OCI-LY1 (cell line): ENCODE data around the gene ZMIZ1.

Source experiments
- H2AFZ ChIP-seq: fragments of 200-600 bp; sonication (generic), shearing (Covaris generic); 2 replicates; pipeline ENCODE4 v1.6.0; 2014; ENCODE audit warnings: antibody characterized with exemption, mild to moderate bottlenecking, low read length
- H3F3A ChIP-seq: fragments of 200-600 bp; sonication (generic), shearing (Covaris generic); 2 replicates; pipeline ENCODE4 v1.6.0; 2014; ENCODE audit warnings: mild to moderate bottlenecking, antibody characterized with exemption, low read length, moderate library complexity; ENCODE audit not compliant: insufficient read depth
- H3K27ac ChIP-seq: fragments of 200-600 bp; sonication (generic); 2 replicates; pipeline ENCODE4 v1.5.1; 2014; ENCODE audit warnings: low read length, mixed run types, mild to moderate bottlenecking, low read depth; ENCODE audit not compliant: poor library complexity, severe bottlenecking
- H3K27me3 ChIP-seq: fragments of 200-600 bp; sonication (generic); 2 replicates; pipeline ENCODE4 v1.6.0; 2014; ENCODE audit warnings: antibody characterized with exemption, mild to moderate bottlenecking, low read length, moderate library complexity; ENCODE audit not compliant: insufficient read depth
- H3K36me3 ChIP-seq: fragments of 200-600 bp; sonication (generic); 2 replicates; pipeline ENCODE4 v1.6.1; 2014; ENCODE audit warnings: mild to moderate bottlenecking, antibody characterized with exemption, low read length, moderate library complexity, mixed read lengths; ENCODE audit not compliant: insufficient read depth
- H3K4me1 ChIP-seq: fragments of 200-600 bp; sonication (generic); 2 replicates; pipeline ENCODE4 v1.5.1; 2014; ENCODE audit warnings: mild to moderate bottlenecking, low read length, moderate library complexity; ENCODE audit not compliant: insufficient read depth, severe bottlenecking
- H3K4me2 ChIP-seq: fragments of 200-600 bp; sonication (generic), shearing (Covaris generic); 2 replicates; pipeline ENCODE4 v1.6.1; 2014; ENCODE audit warnings: low read length
- H3K4me3 ChIP-seq: fragments of 200-600 bp; sonication (generic); 2 replicates; pipeline ENCODE4 v1.5.1; 2014; ENCODE audit warnings: low read length, low read depth, mild to moderate bottlenecking, mixed read lengths; ENCODE audit not compliant: poor library complexity, severe bottlenecking
- H3K79me2 ChIP-seq: fragments of 200-600 bp; shearing (Covaris generic); 2 replicates; pipeline ENCODE4 v1.6.1; 2016; ENCODE audit warnings: mixed run types, low read length, mixed read lengths; ENCODE audit not compliant: insufficient read depth
- H3K9ac ChIP-seq: fragments of 200-600 bp; sonication (generic), shearing (Covaris generic); 2 replicates; pipeline ENCODE4 v1.6.1; 2014; ENCODE audit warnings: mild to moderate bottlenecking, low read length, mixed read lengths
- H3K9me2 ChIP-seq: fragments of 200-600 bp; sonication (generic), shearing (Covaris generic); 2 replicates; pipeline ENCODE4 v1.6.1; 2014; ENCODE audit warnings: low read depth, mild to moderate bottlenecking, low read length, mixed read lengths
- H3K9me3 ChIP-seq: fragments of 200-600 bp; shearing (Covaris generic); 2 replicates; pipeline ENCODE4 v1.6.1; 2014; ENCODE audit warnings: low read length, mixed read lengths
- H4K20me1 ChIP-seq: fragments of 200-600 bp; sonication (generic), shearing (Covaris generic); 2 replicates; pipeline ENCODE4 v1.6.0; 2016; ENCODE audit warnings: mild to moderate bottlenecking, low read length; ENCODE audit not compliant: insufficient read depth
- EZH2 ChIP-seq: fragments of 200-600 bp; sonication (generic), shearing (Covaris generic); IDR thresholded peaks from 2 replicates; pipeline ENCODE4 v1.8.0; 2017; ENCODE audit warnings: borderline replicate concordance, mixed run types, mild to moderate bottlenecking, antibody characterized with exemption, low read length, moderate library complexity, mixed read lengths
- TF ChIP-seq, protein P1 (sequence below): fragments of 200-600 bp; sonication (generic), shearing (Covaris generic); IDR thresholded peaks from 2 replicates; pipeline ENCODE4 v1.5.1; 2017; ENCODE audit warnings: mild to moderate bottlenecking, antibody characterized with exemption, low read length, moderate library complexity, mixed read lengths

ZMIZ1 gene

GRCh38 chr10:79247373-79248137 lies 178.8 kb downstream of the ZMIZ1 start:
- H3K4me2 ChIP-seq, result no peak overlapping the region
- no peaks in the 10 kb centered on the region for H3F3A ChIP-seq
- TF ChIP-seq, protein P1, sequence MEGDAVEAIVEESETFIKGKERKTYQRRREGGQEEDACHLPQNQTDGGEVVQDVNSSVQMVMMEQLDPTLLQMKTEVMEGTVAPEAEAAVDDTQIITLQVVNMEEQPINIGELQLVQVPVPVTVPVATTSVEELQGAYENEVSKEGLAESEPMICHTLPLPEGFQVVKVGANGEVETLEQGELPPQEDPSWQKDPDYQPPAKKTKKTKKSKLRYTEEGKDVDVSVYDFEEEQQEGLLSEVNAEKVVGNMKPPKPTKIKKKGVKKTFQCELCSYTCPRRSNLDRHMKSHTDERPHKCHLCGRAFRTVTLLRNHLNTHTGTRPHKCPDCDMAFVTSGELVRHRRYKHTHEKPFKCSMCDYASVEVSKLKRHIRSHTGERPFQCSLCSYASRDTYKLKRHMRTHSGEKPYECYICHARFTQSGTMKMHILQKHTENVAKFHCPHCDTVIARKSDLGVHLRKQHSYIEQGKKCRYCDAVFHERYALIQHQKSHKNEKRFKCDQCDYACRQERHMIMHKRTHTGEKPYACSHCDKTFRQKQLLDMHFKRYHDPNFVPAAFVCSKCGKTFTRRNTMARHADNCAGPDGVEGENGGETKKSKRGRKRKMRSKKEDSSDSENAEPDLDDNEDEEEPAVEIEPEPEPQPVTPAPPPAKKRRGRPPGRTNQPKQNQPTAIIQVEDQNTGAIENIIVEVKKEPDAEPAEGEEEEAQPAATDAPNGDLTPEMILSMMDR, result no peak
- no peak for TF ChIP-seq EZH2
- no peaks in the 10 kb centered on the region for H3K9me2 ChIP-seq
- H2AFZ ChIP-seq, result no peak overlapping the region
- H3K36me3 ChIP-seq, result no peaks in the 10 kb centered on the region
- no peak overlapping the region for H3K27ac ChIP-seq
- H3K9me3 ChIP-seq, result no peaks in the 10 kb centered on the region
- H3K79me2 ChIP-seq, result no peaks in the 10 kb centered on the region
- 0 out of 2 replicates have a peak, but pooled peaks cover 3% of the 10 kb centered on the region for H3K27me3 ChIP-seq
- no peaks in the 10 kb centered on the region for H3K4me1 ChIP-seq
- H3K4me3 ChIP-seq, result no peak overlapping the region
- H4K20me1 ChIP-seq, result no peaks in the 10 kb centered on the region
- no peak overlapping the region for H3K9ac ChIP-seq

DNA sequence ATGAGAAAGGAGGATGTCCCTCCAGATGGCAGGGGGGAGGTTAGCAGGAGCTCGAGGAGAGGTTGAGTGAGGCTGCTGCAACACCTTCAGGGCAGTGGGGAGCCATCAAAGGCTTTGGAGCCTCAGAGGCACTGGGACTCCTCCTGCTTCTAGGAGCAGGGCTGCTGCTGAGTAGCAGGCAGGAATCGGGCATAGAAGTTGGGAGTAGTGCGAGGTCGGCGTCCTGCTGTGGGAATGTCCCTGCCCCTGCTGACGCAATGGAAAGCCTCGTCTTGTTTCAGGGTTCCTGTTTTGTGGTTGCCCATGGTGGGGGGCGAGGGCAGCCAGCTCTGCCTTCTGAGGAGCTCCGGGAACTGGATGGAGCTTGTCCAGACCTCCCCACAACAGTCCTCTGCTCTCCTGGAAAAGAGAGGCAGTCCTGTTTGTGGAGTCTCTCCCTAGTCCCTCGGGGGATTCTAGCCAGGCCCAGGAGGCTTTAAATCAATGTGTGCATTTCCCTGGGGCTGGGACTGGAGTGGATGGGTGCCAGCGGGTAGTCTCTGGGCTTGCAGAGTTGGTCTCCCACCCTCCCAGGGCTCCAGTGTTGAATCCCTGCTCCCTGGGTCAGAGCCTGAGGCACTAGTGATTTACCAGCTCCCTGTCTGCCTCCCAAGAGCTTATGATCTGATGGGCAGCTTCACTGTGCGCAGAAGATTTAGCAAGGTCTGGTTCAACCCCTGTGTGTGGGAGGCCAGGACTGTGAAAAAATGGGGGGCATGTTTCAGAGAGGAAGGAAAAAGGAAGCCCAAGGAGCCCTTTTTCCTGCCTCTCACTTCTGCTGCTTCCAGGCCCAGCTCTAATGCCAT lies 179.8 kb downstream of the ZMIZ1 start:
- no peak for TF ChIP-seq EZH2
- TF ChIP-seq, protein P1, result no peak
- Histone ChIP-seq H4K20me1 (no peaks in the 10 kb centered on the region), H3K79me2 (no peaks in the 10 kb centered on the region), H3K27ac (no peak overlapping the region), H3F3A (no peaks in the 10 kb centered on the region), H3K36me3 (no peaks in the 10 kb centered on the region), H3K4me3 (no peak overlapping the region), H3K9me2 (no peaks in the 10 kb centered on the region), H3K9me3 (no peaks in the 10 kb centered on the region), H3K9ac (no peak overlapping the region), H3K4me2 (no peak overlapping the region), H3K27me3 (0 out of 2 replicates have a peak, but pooled peaks cover 8% of the 10 kb centered on the region), H3K4me1 (no peaks in the 10 kb centered on the region), H2AFZ (no peak overlapping the region)

DNA sequence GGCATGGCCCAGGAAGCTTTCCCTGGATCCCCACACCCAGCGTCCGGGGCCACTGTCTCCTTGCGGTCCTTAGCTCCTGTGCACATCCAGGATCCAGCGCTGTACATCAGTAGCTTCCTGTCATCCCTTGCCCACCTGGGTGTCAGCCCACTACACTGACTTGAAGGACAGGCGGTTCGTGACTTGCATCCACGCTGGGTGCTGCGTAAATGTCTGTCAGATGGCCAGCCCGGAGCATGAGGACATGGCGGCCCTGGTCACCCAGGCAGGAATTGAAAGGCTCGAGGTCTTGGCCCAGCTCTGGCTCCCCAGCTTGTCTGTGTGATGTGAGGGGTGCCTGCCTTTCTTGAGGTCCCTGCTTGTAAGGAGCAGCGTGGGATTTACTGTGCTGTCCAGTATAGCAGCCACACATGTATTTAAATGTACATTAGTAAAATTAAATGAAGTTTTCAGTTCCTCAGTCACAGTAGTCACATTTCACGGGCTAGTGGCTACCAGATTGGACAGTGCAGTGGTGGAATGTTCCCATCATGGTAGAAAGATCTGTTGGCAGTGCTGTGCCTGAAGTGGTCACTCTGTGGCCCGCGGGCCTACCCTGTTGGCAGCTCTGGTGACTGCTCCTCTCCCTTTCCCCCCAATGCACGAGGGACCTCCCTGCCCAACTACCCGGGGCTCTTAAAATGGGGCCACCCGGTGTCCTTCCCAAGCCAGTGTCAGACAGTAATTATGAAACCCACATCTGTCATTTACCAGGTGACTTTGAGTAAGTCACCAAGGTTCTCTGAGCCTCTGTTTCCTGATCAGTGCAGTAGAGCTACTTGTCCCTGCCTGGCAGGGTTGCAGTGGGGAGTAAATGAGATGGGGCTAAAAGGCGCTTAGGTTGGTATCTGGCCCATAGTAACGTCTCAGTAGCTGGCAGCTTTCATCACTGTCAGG lies 180.7 kb downstream of the ZMIZ1 start:
- Histone ChIP-seq H3K79me2 (no peaks in the 10 kb centered on the region), H2AFZ (no peak overlapping the region), H3K4me2 (no peak overlapping the region), H3K27me3 (0 out of 2 replicates have a peak, but pooled peaks cover 8% of the 10 kb centered on the region), H4K20me1 (no peaks in the 10 kb centered on the region), H3K9me3 (no peaks in the 10 kb centered on the region), H3K4me3 (no peak overlapping the region), H3K27ac (no peak overlapping the region), H3K4me1 (no peaks in the 10 kb centered on the region), H3K9me2 (no peaks in the 10 kb centered on the region), H3K36me3 (no peaks in the 10 kb centered on the region), H3F3A (no peaks in the 10 kb centered on the region), H3K9ac (no peak overlapping the region)
- TF ChIP-seq EZH2, result no peak
- TF ChIP-seq, protein P1, result no peak
